ENCODE data around the gene KIF3C.

Gene KIF3C

GRCh38 chr2:25957743-25958142 is 24.6 kb downstream of the KIF3C start:
- TF ChIP-seq CTCF (IDR thresholded peaks at IDR 0.05) (no peak), ZFX (IDR thresholded peaks at IDR 0.05; ENCODE audit: borderline replicate concordance) (no peak)
- H3K27ac ChIP-seq: no peak overlapping the region

GRCh38 chr2:25955869-25956535 is 26.3 kb downstream of the KIF3C start:
- no peak for TF ChIP-seq CTCF (IDR thresholded peaks at IDR 0.05)
- no peak overlapping the region for H3K27ac ChIP-seq

- no peak overlapping the region for H3K27ac ChIP-seq
- TF ChIP-seq ZFX (IDR thresholded peaks at IDR 0.05; ENCODE audit: borderline replicate concordance) (no peak), CTCF (IDR thresholded peaks at IDR 0.05) (no peak)
These were observed 27.3 kb downstream of the KIF3C start for GRCh38 chr2:25955036-25955435.

GRCh38 chr2:25954199-25954752 is 28.0 kb downstream of the KIF3C start:
- no peak overlapping the region for H3K27ac ChIP-seq
- TF ChIP-seq ZFX (IDR thresholded peaks at IDR 0.05; ENCODE audit: borderline replicate concordance): no peak
- no peak for TF ChIP-seq CTCF (IDR thresholded peaks at IDR 0.05)

GRCh38 chr2:25951071-25951547 is 31.2 kb downstream of the KIF3C start:
- no peak for TF ChIP-seq ZFX (IDR thresholded peaks at IDR 0.05; ENCODE audit: borderline replicate concordance)
- peak; percentile 93 for TF ChIP-seq CTCF (IDR thresholded peaks at IDR 0.05)
- 0 out of 2 replicates have a peak overlapping the region, but pooled peaks have one; percentile 25 for H3K27ac ChIP-seq

GRCh38 chr2:25948437-25948836 is 33.9 kb downstream of the KIF3C start:
- H3K27ac ChIP-seq: no peak overlapping the region
- TF ChIP-seq CTCF (IDR thresholded peaks at IDR 0.05) (no peak), ZFX (IDR thresholded peaks at IDR 0.05; ENCODE audit: borderline replicate concordance) (no peak)

GRCh38 chr2:25941042-25941441 is 41.3 kb downstream of the KIF3C start:
- TF ChIP-seq CTCF (IDR thresholded peaks at IDR 0.05) (no peak), ZFX (IDR thresholded peaks at IDR 0.05; ENCODE audit: borderline replicate concordance) (no peak)
- no peak overlapping the region for H3K27ac ChIP-seq

All from 22Rv1 (cell line).